Smooth muscle cell (in vitro differentiated cells): ENCODE measurements around the gene DEK. TPM values are rescaled to one million over a fixed set of nuclear protein-coding genes. Genes with fewer than 3 reads are reported as not detected.

ENCODE experiments used
- DNase-seq: peaks from one replicate; lab custom pipeline; 2025; ENCODE audit not compliant: unreplicated experiment; lab: John Stamatoyannopoulos, UW
- H2AFZ ChIP-seq: fragments of 200-600 bp; sonication (generic); 2 replicates; pipeline ENCODE4 v1.6.0; 2016; ENCODE audit warnings: antibody characterized with exemption, low read depth, mild to moderate bottlenecking
- H3F3A ChIP-seq: fragments of 200-600 bp; sonication (generic); 2 replicates; pipeline ENCODE4 v1.6.0; 2017; ENCODE audit warnings: antibody characterized with exemption, low read depth
- H3K27ac ChIP-seq: fragments of 200-600 bp; sonication (generic); 2 replicates; pipeline ENCODE4 v1.5.1; 2016; ENCODE audit warnings: low read depth, mild to moderate bottlenecking
- H3K27me3 ChIP-seq: fragments of 200-600 bp; sonication (generic); 2 replicates; pipeline ENCODE4 v1.6.1; 2016; ENCODE audit warnings: low read depth, mild to moderate bottlenecking
- H3K36me3 ChIP-seq: fragments of 200-600 bp; sonication (generic); 2 replicates; pipeline ENCODE4 v1.5.1; 2016; ENCODE audit warnings: low read depth
- H3K4me1 ChIP-seq: fragments of 200-600 bp; sonication (generic); 2 replicates; pipeline ENCODE4 v1.5.1; 2016; ENCODE audit warnings: low read depth
- H3K4me2 ChIP-seq: fragments of 200-600 bp; sonication (generic); 2 replicates; pipeline ENCODE4 v1.6.0; 2016; ENCODE audit warnings: mild to moderate bottlenecking
- H3K4me3 ChIP-seq: fragments of 200-600 bp; sonication (generic); 2 replicates; pipeline ENCODE4 v1.5.1; 2016; ENCODE audit warnings: mild to moderate bottlenecking
- H3K79me2 ChIP-seq: fragments of 200-600 bp; sonication (generic); 2 replicates; pipeline ENCODE4 v1.6.0; 2016; ENCODE audit warnings: low read depth, mild to moderate bottlenecking
- H3K9ac ChIP-seq: fragments of 200-600 bp; sonication (generic); 2 replicates; pipeline ENCODE4 v1.6.0; 2016; ENCODE audit warnings: low read depth
- H3K9me3 ChIP-seq: fragments of 200-600 bp; sonication (generic); replicated peaks from 2 replicates; pipeline ENCODE4 v1.5.1; 2016; ENCODE audit warnings: low read depth
- H4K20me1 ChIP-seq: fragments of 200-600 bp; sonication (generic); 2 replicates; pipeline ENCODE4 v1.6.0; 2016; ENCODE audit warnings: low read depth
- CTCF ChIP-seq: fragments of 200-600 bp; sonication (generic); IDR thresholded peaks from 2 replicates; pipeline ENCODE4 v1.5.1; 2017; ENCODE audit warnings: borderline replicate concordance, mild to moderate bottlenecking, antibody characterized with exemption; ENCODE audit not compliant: insufficient read depth, poor library complexity, severe bottlenecking
- WGBS: methylation state at CpG from one replicate; pipeline ENCODE4 v1.1.7; 2016; ENCODE audit warnings: low lambda C conversion rate; 5-methylcytosine and 5-hydroxymethylcytosine counted together
- polyA plus RNA-seq: library from polyadenylated mRNA; unstranded; fragments of >200 nt; fragmentation: Nextera tagmentation; extraction: Ambion mirVana; gene quantifications from 2 replicates; pipeline ENCODE4 v1.2.1, GENCODE V29; 2016
- total RNA-seq: library from RNA; depleted of rRNA; stranded (reverse); fragments of >200 nt; gene quantifications from 2 replicates; pipeline ENCODE4 v1.2.3, GENCODE V29; 2014

Gene DEK
- total and polyA plus RNA-seq, 2 experiments from 2014 or later = 33.7 to 56.5 TPM

- H2AFZ ChIP-seq = no peak overlapping the region
- no peak for TF ChIP-seq CTCF
- no peaks in the 10 kb centered on the region for H3K79me2 ChIP-seq
- no peak for DNase-seq
- no peaks in the 10 kb centered on the region for H3F3A ChIP-seq
- no peaks in the 10 kb centered on the region for H4K20me1 ChIP-seq
- no peak overlapping the region for H3K4me2 ChIP-seq
- no peak overlapping the region for H3K9ac ChIP-seq
- no peaks in the 10 kb centered on the region for H3K4me1 ChIP-seq
- H3K27ac ChIP-seq = no peak overlapping the region
- no peak overlapping the region for H3K4me3 ChIP-seq
- no peaks in the 10 kb centered on the region for H3K9me3 ChIP-seq
- peaks cover 4% of the 10 kb centered on the region for H3K36me3 ChIP-seq
- 68% methylated on average over 2 of the region's 2 CpGs for whole genome bisulfite sequencing
- H3K27me3 ChIP-seq = no peaks in the 10 kb centered on the region
These were observed 75.1 kb downstream of the DEK start for GRCh38 chr6:18189196-18189595.

- no peaks in the 10 kb centered on the region for H3F3A ChIP-seq
- H3K4me1 ChIP-seq = no peaks in the 10 kb centered on the region
- no peak overlapping the region for H3K4me3 ChIP-seq
- no peaks in the 10 kb centered on the region for H3K9me3 ChIP-seq
- H3K27ac ChIP-seq = no peak overlapping the region
- no peaks in the 10 kb centered on the region for H3K79me2 ChIP-seq
- H2AFZ ChIP-seq = no peak overlapping the region
- no peaks in the 10 kb centered on the region for H4K20me1 ChIP-seq
- peaks cover 4% of the 10 kb centered on the region for H3K36me3 ChIP-seq
- no peaks in the 10 kb centered on the region for H3K27me3 ChIP-seq
- no peak for TF ChIP-seq CTCF
- 96% methylated on average over 10 of the region's 10 CpGs for WGBS
- no peak overlapping the region for H3K9ac ChIP-seq
- H3K4me2 ChIP-seq = no peak overlapping the region
- DNase-seq = no peak
These were observed 76.6 kb downstream of the DEK start for GRCh38 chr6:18187701-18188100.

- 88% methylated on average over 4 of the region's 4 CpGs for WGBS
- H2AFZ ChIP-seq = no peak overlapping the region
These were observed 77.6 kb downstream of the DEK start for GRCh38 chr6:18186540-18187250.

More at GRCh38 chr6:18186540-18187250, 77.6 kb downstream of the DEK start:
- DNase-seq = no peak
- no peak overlapping the region for H3K27ac ChIP-seq
- H3K27me3 ChIP-seq = no peaks in the 10 kb centered on the region
- H3K36me3 ChIP-seq = peaks cover 3% of the 10 kb centered on the region
- no peaks in the 10 kb centered on the region for H3F3A ChIP-seq
- no peak overlapping the region for H3K4me2 ChIP-seq
- no peaks in the 10 kb centered on the region for H3K79me2 ChIP-seq
- H4K20me1 ChIP-seq = no peaks in the 10 kb centered on the region
- no peaks in the 10 kb centered on the region for H3K9me3 ChIP-seq
- no peak overlapping the region for H3K9ac ChIP-seq
- H3K4me1 ChIP-seq = no peaks in the 10 kb centered on the region
- no peak for TF ChIP-seq CTCF
- no peak overlapping the region for H3K4me3 ChIP-seq
